IPS-NIHi7 (cell line): ENCODE data around the gene WFDC10A.
"Not testable (repeated sequence)": the region's sequence is repeated elsewhere in the genome, so short reads cannot be mapped to it uniquely, and the experiment has no call there.

Experiments used
- DNase-seq: peaks from one replicate; pipeline ENCODE4 v3.0.0; 2012; ENCODE audit warnings: mixed read lengths; ENCODE audit errors: extremely low spot score

Gene WFDC10A

GRCh38 chr20:45629496-45630100 lies at the start of gene WFDC10A:
WFDC10A (plus strand) TSS chr20:45629739; CDS start chr20:45629814, 75 bp downstream.
- DNase-seq: peak; percentile 90

DNA sequence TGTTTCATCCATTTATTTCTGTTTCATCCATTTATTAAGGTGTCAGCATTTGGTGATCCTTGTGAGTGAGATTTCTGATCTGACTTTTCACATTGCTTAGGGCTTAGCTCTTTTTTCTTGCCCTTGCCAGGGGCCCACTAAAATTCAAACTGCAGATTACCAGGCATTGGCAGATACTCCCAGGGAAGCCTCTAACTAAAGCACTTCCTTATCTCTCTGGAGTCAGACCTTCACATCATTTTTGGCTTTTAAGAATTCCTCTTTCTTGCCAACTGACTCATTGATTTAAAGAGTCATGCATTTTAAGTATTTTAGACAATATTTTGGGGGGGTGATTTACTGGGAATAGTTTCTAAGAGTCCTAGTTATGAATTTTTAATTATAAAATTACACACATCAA lies 47.8 kb upstream of the WFDC10A start:
- no peak for DNase-seq

GRCh38 chr20:45583502-45583901 lies 46.0 kb upstream of the WFDC10A start:
- DNase-seq: peak; percentile 39

DNA sequence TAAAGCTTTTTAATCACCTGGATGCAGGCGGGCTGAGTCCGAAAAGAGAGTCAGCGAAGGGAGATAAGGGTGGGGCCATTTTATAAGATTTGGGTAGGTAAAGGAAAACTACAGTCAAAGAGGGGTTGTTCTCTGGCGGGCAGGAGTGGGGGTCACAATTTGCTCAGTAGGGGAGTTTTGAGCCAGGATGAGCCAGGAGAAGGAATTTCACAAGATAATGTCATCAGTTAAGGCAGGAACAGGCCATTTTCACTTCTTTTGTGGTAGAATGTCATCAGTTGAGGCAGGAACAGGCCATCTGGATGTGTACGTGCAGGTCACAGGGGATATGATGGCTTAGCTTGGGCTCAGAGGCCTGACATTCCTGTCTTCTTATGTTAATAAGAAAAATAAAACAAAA lies 45.2 kb upstream of the WFDC10A start:
- not testable (repeated sequence) for DNase-seq

- DNase-seq: not testable (repeated sequence)
Measured at GRCh38 chr20:45585986-45586385, 43.6 kb upstream of the WFDC10A start.

DNA sequence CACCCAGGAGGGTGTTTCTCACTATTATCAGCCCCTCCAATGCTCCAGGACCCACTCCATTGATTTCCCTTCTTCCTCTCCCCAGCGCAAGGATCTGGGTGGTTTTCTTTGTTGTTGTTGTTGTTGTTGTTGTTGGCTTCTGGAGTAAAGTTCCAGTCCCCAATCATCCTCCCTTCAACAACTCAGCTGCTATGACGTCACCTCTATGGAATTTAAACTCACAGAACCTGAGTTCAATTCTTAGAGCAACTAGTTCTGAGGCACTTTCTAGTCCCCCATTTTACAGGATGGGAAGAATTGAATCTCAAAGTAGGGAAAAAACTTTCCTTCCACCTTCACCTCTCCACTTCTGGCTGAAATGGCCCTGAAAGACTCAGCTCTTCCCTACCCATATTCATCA lies 40.7 kb upstream of the WFDC10A start:
- no peak for DNase-seq

DNA sequence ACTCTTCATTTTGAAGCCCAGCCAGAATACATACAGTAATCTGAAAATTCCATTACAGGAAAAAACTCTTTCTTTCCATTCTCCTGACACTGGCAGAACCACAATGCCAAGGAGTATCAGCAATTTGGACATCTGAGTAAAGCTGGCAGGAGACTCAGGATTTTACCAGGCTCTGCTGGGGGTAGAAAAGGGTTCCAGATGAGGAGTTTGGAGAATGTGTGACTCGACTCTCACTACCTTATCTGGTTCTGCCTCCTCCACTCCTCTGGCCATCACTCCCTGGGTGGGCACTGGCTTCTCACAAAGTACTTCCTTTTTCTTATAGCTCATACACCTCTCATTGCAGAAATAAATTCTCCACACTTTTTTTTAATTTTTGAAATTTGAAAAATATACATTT lies 39.8 kb upstream of the WFDC10A start:
- DNase-seq: no peak

DNA sequence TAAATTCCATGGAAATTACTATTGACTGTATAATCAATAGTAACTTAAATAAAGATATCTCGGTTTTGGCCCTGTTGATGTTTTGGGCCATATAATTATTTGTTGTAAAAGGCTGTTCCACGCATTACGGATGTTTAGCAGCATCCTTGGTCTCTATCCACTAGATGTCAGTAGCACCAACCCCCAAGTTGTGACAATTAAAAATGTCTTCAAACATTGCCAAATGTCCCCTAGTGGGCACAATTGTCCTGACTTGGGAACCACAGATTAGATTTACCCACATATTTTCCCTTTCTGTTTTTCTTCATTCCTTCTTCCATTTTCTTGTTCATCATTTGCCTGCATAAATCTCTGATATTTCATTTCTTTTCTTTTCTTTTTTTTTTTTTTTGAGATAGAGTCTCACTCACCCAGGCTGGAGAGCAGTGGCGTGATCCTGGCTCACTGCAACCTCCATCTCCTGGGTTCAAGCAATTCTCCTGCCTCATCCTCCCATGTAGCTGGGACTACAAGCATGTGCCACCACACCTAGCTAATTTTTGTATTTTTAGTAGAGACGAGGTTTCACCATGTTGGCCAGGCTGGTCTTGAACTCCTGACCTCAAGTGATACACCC lies 36.9 kb upstream of the WFDC10A start:
- peak; percentile 41 for DNase-seq

DNA sequence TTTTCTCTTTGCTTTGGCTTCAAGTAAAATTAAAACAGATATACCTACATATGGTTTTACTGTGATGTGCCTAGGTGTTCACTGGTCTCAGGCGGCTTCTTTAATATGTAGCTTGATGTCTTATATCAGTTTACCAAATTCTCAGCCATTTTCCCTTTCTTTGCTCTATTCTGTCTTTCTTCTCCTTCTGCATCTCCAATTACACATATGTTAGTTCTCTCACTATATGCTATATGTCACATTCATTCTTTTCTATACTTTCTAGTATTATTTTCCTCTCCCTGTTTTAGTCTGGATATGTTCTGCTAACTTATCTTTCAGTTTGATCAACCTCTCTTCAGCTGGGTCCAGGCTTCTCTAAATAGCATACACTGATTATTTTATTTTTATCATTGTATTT lies 36.0 kb upstream of the WFDC10A start:
- no peak for DNase-seq

DNA sequence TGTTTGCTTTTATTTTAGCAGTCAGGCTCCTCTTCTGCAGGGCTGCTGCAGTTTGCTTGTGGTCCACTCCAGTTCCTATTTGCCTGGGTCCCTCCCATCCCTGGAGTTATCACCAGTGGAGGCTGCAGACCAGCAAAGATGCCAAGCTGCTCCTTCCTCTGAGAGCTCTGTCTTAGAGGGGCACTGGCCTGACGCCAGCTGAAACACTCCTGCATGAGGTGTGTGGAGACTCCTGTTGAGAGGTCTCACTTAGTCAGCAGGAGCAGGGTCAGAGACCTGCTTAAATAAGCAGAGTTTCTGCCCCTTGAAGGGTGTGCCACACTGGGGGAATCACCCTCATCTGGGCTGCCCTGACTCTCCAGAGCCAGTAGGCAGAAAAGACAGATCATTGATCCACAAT lies 34.3 kb upstream of the WFDC10A start:
- DNase-seq: no peak

- DNase-seq: no peak
Measured at GRCh38 chr20:45607810-45608209, 21.7 kb upstream of the WFDC10A start.

GRCh38 chr20:45611054-45611453 lies 18.5 kb upstream of the WFDC10A start:
- DNase-seq: no peak

- DNase-seq: no peak
Measured at GRCh38 chr20:45612314-45612713, 17.2 kb upstream of the WFDC10A start.

DNA sequence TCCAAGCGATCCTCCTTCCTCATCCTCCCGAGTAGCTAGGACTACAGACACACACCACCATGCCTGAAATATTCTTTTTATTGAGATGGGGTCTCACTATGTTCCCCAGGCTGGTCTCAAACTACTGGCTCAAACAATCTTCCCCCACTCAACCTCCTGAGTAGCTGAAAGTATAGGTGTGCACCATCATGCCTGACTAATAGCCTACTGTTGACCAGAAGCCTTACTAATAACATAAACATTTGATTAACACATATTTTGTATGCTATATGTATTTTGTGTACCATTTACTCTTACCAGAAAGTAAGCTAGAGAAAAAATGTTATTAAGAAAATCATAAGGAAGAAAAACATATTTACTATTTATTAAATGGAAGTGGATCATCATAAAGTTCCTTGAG lies 11.9 kb upstream of the WFDC10A start:
- no peak for DNase-seq

- no peak for DNase-seq
Measured at GRCh38 chr20:45621593-45621992, 7.9 kb upstream of the WFDC10A start.

- DNase-seq: no peak
Measured at GRCh38 chr20:45626540-45626939, 3.0 kb upstream of the WFDC10A start.

DNA sequence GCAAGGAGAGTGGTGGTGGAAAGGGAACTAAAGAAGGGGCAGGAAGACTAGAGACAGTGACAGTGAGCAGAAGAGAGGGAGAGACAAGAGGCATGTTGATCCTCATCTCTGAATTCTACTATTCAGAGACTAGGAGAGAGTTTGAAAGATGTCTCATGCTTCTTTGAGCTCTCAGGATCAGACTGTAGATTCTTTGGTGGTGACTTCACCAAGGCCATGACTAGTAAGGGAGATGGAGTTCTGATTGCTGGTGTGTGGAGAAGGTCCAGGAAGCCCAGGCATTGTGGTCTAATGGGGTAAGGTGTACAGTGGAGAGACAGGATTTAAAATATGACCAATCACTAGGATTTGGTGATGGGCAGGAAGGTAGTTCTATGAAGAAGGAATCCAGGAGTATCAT lies 832 bp downstream of the WFDC10A start:
- no peak for DNase-seq

- no peak for DNase-seq
Measured at GRCh38 chr20:45631184-45631583, 1.6 kb downstream of the WFDC10A start, which contains the start of gene WFDC9. WFDC9 (minus strand) TSS chr20:45631284; CDS start chr20:45610181, 21,103 bp downstream.

DNA sequence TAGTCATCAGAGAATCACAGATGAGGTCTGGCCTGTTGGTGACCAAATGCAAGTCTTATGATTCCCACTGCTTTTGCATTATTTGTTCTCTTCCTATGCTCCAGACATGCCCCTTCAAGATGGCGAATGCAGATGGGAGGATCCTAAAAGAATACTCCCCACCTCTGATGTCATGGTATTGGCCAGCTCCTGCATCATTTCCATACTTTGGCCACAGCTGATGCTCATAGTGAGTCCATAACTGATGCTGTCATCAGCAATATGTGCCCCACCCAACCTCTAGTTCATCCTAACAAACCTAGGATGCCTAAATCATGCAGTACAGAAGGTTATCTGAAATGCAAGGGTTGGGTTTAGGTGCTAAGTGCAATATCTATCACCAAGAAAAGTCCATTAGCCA lies 7.0 kb downstream of the WFDC10A start:
- no peak for DNase-seq

GRCh38 chr20:45639687-45640086 lies 10.1 kb downstream of the WFDC10A start:
- no peak for DNase-seq

- not testable (repeated sequence) for DNase-seq
Measured at GRCh38 chr20:45641076-45641475, 11.5 kb downstream of the WFDC10A start.

DNA sequence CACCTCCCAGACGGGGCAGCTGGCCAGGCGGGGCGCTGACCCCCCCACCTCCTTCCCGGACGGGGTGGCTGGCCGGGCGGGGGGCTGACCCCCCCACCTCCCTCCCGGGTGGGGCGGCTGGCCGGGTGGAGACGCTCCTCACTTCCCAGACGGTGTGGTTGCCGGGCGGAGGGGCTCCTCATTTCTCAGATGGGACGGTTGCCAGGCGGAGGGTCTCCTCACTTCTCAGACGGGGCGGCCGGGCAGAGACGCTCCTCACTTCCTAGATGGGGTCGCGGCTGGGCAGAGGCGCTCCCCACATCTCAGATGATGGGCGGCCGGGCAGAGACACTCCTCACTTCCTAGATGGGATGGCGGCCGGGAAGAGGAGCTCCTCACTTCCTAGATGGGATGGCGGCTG lies 16.3 kb downstream of the WFDC10A start:
- DNase-seq: not testable (repeated sequence)

DNA sequence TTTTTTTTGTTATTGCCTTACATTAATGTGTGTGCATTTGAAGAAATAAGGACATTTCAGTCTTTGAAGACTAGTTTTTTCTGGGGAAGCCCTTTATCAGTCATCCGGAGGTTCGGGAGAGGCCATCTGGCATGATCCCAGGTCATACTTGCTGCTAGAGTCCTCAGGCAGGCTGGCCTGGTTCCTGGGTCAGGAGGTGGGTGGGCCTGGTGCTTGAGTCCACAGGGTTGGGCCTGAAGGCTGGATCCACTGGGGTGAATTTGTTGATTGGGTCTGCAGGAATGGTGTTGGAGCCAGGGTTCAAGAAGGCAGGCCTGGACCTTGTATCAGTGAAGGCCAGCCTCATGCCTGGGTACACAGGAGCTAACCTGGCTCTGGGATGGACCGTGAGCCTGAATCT lies 17.3 kb downstream of the WFDC10A start:
- DNase-seq: no peak
